GM19468 (cell line): ENCODE results near the gene TAS2R42.
A peak's percentile ranks its signal among the peaks of the same experiment; 100 is the strongest.

ENCODE experiments used
- ATAC-seq: cut with Tn5 transposase; IDR thresholded peaks from one replicate; pipeline ENCODE4 v1.9.1; 2021; ENCODE audit warnings: mild to moderate bottlenecking, moderate library complexity, moderate number of reproducible peaks; ENCODE audit not compliant: unreplicated experiment; ENCODE audit errors: extremely low read depth

Gene TAS2R42, protein sequence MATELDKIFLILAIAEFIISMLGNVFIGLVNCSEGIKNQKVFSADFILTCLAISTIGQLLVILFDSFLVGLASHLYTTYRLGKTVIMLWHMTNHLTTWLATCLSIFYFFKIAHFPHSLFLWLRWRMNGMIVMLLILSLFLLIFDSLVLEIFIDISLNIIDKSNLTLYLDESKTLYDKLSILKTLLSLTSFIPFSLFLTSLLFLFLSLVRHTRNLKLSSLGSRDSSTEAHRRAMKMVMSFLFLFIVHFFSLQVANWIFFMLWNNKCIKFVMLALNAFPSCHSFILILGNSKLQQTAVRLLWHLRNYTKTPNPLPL

DNA sequence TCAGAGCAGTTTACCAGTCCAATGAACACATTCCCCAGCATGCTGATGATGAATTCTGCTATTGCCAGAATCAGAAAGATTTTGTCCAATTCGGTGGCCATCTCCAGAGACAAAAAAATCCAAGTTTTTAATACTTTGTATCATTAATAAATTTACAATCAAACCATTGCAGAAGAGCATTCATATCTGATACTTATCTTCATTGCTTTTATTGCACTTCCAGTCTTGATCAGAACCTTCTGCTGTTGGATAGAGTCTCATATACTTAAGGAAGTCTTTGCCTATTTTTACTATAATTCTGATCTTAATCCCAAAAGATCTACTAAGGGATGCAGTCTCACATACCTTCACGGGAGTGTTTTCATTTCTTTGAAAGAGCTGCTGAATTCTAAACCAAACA, at the start of gene TAS2R42:
TSS of gene TAS2R42 (minus strand) at position 101 of the 400 bp plus-strand sequence. CDS start at position 101, 0 bp downstream.
- ATAC-seq = no peak

DNA sequence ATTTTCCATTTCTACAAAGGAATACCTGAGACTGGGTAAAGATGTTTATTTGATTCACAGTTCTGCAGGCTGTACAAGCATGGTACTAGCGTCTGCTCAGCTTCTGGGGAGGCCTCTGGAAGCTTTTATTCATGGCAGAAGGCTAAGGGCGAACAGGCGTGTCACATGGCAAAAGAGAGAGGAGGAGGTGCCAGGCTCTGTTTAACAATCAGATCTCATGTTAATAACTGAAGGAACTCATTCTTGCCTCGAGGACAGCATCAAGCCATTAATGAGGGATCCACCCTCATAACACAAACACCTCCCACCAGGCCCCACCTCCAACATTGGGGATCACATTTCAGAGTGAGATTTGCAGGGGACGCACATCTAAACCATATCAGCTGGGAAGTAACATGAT, 46.8 kb upstream of the TAS2R42 start:
- ATAC-seq = no peak

DNA sequence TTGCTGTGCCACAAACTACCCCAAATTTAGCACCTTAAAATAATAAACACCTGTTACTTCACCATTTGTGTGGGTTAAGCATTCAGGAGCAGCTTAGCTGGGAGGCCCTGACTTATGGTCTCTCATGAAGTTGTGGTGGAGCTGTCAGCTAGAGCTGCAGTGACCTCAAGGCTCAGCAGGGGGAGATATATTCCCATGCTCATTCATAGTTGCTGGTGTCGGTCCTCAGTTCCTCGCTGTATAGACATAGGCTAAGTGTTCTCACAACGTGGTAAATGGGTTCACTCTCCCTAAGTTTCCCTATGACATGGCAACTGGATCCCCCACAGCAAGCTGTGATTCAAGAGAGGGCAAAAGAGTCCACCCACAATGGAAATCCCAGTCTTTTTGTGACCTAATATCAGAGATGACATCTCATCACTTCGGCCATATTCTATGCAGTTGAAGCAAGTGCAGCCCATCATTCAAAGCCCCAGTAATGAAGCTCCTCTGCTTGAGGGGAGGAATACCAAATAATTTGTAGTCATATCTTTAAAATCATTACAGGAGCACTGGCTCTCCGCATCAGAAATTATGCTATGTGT, 41.7 kb upstream of the TAS2R42 start:
- ATAC-seq = peak; percentile 79

DNA sequence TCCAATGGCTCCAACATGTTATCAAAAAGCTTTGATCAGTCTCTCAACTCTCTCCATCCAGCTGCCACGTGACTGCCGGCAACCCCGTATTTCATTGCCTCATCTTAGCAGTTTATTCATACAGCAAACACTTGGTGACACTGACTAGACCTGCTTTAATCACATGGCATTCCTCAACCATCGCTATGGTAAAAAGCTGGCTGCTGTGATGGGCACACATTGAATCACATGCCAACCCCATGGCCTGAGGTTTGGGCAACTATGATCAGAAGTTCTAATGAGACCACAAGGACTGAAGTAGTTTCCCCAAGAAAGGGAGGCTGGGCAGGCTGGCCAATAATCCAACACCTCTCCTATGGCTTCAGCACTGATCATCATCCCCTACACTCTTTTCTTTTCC, 40.6 kb upstream of the TAS2R42 start:
- no peak for ATAC-seq

DNA sequence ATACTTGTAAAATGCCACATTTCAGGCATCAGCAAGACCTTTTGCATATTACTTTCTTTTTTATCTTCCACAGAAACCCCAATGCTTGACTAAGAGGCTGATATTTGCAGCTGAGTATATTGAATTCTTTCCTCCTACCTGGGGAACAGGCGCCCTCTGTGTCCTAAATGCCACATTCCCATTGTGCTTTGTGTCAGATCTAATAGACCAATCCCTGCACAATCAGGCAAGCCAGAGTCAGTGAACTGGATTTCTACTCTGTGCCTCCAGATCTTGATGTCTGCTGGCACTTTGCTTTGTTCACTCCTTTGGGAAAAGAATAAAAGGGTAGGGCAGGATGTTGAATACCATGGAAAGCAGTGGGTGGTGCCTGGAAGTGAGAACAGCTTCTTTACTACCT, 22.4 kb upstream of the TAS2R42 start:
- ATAC-seq = no peak

DNA sequence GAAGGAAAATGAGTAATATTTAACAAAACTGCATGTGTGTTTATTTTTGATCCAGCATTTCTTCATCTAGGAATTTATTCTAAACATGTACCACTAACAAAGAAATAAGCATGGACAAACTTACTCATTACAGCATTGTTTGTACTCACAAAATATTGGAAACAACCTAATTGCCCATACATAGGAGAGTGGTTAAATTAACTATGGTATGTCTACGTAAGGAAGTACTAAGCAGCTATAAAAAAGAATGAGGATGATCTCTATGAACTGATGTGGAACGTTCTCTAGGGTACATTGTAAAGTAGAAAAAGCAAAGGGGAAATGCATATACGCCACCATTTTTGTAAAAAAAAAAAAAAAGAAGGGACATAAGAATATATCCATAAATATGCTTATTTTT, 17.4 kb upstream of the TAS2R42 start:
- ATAC-seq = no peak

DNA sequence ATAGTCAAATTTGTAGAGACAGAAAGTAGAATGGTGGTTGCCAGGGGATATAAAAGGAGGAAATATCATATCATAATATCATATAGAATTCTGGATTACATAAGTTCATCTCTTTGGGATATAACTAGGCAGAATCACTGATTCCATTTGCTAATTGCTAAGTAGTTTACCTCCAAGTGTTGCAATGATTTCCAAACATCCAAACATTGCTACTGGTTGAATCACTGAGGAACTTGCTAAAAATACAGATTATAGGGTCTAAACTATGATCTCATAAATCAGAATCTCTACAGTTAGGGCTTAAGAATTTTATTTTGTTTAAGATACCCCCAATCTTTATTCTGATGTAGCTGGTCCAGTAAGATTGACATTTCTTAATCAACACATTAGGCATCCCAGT, 16.1 kb upstream of the TAS2R42 start:
- ATAC-seq = no peak

DNA sequence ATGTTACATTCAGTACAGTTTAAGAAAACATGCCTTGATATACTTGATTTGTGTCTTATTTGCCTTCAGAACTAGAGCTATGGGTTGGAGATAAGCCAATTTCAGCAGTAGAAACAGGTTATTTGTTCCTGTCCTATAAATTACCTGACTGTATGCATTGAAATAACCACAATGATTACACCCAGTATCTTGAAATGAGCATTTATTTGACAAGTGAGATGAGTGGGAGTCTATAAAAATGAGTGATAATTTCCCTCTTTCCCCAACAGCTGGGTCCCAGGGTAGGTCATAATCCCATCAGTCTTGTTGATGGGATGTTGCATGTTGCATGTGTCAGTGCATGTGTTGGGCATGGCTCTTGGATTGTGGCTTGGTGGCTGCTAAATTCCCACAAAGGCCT, 3.7 kb downstream of the TAS2R42 start:
- no peak for ATAC-seq

DNA sequence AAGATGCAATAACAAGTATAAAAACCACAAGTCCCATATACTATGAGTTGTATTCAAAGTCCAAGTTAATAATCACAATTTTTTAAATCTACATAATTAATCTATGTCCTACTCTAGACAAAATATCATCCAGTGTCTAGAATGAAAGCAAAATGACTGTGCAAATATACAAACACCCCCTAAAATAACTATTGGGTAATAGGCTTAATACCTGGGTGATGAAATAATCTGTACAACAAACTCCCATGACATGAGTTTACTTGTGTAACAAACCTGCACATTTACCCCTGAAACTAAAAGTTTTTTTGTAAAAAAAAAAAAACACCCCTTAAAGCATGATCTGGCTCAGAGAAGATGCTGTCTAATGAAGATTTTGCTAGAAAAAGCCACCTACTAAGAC, 4.2 kb downstream of the TAS2R42 start:
- no peak for ATAC-seq

DNA sequence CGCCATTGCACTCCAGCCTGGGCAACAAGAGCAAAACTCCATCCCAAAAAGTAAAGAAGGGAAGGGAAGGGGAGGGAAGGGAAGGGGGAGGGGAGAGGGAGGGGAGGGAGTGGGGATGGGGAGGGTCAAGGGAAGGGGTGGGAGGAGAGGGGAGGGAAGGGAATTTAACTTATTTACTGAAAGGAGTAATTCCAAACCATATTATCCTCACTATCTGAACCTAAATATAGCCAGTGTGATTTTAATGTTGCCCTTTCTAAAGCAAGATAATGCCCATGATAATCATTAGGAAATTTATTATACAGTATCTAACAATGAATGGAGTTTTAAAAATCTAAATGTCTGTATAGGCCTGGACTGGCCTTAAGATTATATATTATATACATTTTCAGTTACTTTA, 8.5 kb downstream of the TAS2R42 start:
- ATAC-seq = no peak

DNA sequence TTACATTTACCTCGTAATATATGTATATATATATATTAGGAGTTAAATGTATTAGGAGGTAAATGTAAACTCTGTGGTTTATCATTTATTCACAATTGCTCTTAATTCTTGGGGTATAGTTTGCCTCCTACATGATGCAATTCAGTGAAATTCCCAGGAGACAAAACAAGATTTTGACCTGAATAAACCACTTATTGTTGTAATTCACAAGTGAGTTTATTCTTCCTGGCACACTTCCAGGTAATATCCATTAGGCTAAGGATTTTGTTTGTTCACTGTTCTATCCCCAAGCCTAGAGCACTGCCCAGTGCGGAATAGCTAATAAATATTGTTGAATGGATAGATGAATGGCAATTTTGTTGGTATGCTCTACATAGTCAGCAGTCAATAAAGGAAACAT, 12.7 kb downstream of the TAS2R42 start:
- no peak for ATAC-seq

DNA sequence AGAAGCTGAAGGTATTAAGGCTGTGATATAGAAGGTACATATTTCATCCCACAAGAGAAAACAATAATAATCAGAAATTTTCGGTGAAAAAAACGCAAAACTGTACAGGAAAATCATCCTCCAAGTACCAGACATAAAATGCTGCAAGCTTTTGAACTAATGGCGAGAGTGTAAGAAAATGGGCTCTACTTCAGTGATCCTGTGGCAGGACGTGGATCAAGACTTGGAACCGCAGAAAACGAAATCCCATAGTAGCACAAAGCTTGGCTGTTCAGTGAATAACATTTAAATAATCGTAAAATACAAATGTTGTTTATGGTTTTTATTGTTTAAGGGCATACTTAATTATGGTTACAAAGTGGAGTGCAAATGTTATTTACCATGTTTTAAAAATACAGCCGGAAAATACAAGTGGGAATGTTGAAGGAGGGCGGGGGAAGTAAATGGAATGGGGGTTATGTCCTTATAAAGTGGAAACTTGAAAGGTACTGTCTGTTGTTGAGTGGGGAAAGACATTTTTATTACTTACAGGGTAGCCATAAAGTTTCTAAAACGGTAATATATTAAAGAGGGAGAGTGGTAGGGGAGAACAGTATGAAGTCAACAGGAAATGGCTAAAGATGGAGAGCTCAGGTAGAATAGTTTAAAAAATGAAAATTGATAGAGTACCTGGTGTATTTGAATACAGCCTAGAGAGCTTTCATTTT, 14.6 kb downstream of the TAS2R42 start:
- no peak for ATAC-seq

DNA sequence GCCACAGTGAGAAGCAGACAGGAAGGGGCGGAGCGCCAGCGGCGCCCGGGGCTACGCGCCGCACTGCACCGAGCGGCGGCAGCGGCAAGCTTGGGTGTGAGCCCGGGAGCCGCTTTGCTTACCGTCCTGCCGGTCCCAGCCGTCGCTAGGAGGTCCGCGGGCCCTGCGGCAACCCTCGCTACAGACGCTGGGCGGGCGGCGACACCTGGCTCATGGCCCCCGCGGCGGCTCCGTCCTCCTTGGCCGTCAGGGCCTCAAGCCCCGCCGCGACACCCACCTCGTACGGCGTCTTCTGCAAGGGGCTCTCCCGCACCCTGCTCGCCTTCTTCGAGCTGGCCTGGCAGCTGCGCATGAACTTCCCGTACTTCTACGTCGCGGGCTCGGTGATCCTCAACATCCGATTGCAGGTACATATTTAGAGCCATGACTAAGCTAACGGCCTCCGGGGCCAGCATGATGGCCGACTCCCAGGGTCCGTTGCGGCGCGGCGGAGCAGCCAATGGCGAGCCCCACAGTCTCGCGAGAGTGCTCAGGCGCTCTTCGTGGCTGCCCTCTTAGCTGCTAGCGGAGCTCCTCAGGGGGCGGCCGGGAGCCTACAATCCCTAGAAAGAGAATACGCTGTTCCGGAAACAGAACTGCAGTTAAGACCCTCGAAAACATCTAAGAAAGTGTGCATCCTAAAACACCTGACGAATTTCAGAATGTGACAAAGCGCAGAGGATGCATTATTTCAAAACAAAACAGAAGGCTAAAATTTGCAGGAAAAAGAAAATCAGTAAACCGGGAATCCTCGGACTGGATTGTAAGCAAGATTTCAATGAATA, 15.4 kb downstream of the TAS2R42 start, which contains the start of gene SMIM10L1:
TSS of gene SMIM10L1 (plus strand) at position 50 of the 824 bp plus-strand sequence. CDS start at position 213, 163 bp downstream.
- ATAC-seq = peak; percentile 75

DNA sequence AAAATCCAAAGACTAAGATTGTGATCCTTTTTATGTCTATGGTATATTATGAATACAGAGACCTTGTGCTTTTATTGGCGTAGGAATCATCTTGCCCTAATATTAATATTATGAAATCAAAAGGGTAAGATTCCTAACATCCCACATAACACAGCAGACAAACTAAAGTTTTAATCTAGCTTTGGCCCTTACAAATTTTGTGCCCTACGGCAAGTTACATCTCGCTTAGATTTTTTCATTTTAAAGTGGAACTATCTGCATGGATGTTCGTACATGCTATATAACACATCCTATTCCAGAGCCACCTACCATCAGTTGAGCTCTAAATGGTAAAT, 16.0 kb downstream of the TAS2R42 start:
- ATAC-seq = no peak

DNA sequence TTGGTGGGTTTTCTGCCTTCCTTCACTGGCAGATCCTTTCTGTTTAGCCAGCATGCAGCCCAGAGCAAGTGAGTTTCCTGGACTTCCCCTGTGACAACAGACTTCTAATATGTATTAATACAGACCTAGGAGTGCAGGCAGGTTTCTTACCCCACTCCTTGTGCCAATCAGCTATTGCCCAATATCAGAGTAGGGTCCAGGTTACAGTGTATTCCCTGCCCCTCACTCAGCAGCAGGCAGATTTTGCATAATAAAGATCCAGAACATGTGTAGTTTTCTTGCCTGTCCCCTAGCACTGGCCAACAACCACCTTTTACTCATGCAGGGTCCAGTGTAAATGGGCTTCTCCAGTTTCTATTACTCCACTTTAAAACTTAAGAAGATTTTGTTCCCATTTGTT, 20.4 kb downstream of the TAS2R42 start:
- no peak for ATAC-seq

DNA sequence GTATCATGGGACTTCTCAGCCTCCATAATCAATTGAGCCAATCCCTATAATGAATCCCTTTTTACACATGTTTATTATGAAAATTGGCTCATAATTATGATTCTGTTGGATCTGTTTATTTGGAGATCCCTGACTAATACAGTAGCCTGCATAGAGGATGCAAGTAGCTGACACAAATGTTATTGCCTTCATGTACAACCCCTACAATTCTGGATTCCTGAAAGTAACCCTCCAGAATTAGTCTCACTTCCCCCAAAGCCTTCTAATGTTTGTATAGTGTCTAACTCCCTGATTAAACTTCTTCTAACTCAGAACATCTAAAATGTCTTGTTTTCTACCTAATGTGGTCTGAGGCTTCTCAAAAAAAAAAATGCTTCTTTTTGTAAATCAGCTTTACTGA, 22.4 kb downstream of the TAS2R42 start:
- ATAC-seq = no peak

DNA sequence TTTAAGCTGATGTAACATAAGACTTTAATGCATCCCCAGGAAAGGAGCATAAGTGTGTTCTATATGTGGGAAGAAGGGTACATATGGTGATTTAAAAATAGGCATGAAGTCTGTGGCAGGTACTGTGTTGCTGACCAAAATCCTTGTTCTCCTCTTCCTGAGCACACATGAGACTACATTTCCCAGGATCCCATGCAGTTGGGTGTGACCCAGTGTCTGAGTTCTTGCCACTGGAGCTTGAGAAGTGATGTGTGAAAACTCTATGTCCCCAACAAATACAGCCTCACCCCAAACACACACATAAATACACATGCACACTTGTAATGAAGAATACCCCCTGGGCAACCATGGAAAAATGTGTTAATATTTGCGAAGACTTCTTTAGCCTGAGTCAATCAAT, 24.2 kb downstream of the TAS2R42 start:
- ATAC-seq = no peak

DNA sequence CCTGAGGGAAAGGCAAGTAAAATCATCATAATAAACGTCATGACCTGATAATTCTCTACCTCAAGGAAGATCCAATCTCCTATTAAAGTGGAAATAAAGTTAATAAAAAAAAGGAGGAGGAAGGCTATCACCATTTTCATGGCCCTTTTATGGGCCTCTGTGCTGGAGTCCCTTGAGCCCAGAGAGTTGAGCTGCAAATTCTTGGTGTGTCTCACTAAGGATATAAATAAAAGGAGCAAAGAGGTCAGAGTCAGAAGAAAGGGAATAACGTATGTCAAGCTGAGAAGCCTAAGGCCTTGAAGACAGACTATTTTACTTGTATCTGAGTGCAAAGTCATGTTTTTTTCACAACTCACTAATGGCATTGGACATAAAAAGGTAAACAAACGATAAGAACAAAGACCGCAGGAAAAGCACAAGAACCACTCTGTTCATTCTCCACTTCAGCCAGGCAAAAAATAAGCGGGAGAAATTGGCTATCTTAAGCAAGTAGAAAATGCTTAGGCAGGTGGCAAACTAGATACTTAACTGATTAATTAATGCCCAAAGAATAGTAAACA, 27.8 kb downstream of the TAS2R42 start:
- ATAC-seq = no peak

DNA sequence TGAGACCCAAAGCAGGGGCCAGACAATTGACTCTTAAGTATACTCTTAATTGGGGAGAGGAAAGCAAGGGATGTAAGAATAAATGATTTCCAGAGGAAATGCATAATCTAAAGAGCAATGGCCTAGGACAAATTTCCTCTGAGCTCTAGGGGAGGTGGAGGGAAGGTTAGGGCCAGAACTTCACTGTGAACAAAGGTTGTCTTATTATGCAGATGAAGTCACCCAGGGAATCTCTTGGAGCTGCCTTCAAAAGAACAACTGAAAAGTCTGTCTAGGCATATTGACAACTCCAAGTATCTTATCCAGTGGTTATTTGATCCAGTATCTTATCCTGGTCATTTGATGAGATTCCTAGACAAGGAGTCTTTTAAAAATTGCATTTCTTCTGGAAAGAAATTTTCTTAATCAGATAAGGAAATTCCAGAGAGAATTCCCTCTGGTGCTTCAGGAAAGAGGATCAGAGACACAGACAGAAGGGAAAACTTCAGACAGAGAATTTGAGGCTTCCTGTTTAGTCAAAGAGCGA, 32.3 kb downstream of the TAS2R42 start:
- ATAC-seq = no peak

DNA sequence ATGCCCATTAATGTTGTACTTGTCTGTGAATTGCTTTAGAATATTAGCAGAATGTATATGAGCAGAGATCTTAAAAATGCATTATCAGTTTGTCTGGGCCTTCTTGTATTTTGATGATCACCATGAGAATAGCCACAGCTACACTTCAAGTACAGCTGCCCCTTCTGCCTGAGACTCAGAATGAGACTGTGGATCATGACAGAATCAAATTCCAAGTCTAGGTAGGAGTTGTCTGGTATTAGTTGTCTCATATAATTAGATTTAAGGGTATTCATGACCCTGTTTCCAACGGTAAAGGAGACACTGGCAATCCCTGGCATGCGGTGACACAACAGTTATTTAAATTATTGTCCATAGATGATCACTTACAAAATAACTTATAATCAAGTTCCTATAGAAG, 34.0 kb downstream of the TAS2R42 start:
- ATAC-seq = no peak
